BE2C (cell line): Measurements from ENCODE around the gene PUM2.

Experiments used
- DNase-seq: peaks from one replicate; pipeline ENCODE4 v3.0.0-alpha.2; 2020
- H3K27me3 ChIP-seq: fragments of 250-450 bp; sonication (Bioruptor Pico); 2 replicates; pipeline ENCODE4 v1.5.1; 2020; ENCODE audit warnings: mild to moderate bottlenecking
- H3K36me3 ChIP-seq: fragments of 250-450 bp; sonication (Bioruptor Pico); 2 replicates; pipeline ENCODE4 v1.5.1; 2020; ENCODE audit warnings: mild to moderate bottlenecking
- H3K4me1 ChIP-seq: fragments of 250-450 bp; sonication (Bioruptor Pico); 2 replicates; pipeline ENCODE4 v1.5.1; 2020
- H3K4me3 ChIP-seq: 2 replicates; pipeline ENCODE4 v1.5.1; 2011; ENCODE audit warnings: low read depth, low read length
- H3K9me3 ChIP-seq: fragments of 250-450 bp; sonication (Bioruptor Pico); 2 replicates; pipeline ENCODE4 v1.5.1; 2020
- TF ChIP-seq, protein P1 (sequence below): IDR thresholded peaks from 2 replicates; pipeline ENCODE4 v1.5.1; 2012; ENCODE audit warnings: mild to moderate bottlenecking, low read depth, low read length

The PUM2 gene

DNA sequence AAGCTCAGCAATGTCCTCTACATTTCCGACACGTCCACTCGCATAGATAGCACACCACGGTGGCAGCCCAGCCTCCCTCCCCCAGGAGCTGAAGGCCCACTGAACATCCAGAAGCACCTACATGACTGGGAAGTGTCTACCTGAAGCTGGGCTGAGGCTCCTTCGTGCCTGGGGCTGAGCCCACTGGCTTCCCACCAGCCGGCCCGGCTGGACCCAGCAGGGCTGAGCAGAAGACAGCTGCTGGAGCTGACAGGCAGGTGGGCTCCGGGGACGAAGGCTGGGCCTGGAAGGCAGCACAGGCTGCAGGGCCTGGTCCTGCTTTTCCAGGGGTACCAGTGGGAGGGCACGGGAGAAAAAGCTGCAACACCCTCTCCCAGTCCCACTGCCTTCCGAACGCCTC lies 139.2 kb downstream of the PUM2 start:
- DNase-seq, result no peak
- Histone ChIP-seq H3K27me3 (no peaks in the 10 kb centered on the region), H3K9me3 (no peaks in the 10 kb centered on the region), H3K36me3 (no peaks in the 10 kb centered on the region), H3K4me1 (no peaks in the 10 kb centered on the region), H3K4me3 (no peak overlapping the region)
- TF ChIP-seq, protein P1, sequence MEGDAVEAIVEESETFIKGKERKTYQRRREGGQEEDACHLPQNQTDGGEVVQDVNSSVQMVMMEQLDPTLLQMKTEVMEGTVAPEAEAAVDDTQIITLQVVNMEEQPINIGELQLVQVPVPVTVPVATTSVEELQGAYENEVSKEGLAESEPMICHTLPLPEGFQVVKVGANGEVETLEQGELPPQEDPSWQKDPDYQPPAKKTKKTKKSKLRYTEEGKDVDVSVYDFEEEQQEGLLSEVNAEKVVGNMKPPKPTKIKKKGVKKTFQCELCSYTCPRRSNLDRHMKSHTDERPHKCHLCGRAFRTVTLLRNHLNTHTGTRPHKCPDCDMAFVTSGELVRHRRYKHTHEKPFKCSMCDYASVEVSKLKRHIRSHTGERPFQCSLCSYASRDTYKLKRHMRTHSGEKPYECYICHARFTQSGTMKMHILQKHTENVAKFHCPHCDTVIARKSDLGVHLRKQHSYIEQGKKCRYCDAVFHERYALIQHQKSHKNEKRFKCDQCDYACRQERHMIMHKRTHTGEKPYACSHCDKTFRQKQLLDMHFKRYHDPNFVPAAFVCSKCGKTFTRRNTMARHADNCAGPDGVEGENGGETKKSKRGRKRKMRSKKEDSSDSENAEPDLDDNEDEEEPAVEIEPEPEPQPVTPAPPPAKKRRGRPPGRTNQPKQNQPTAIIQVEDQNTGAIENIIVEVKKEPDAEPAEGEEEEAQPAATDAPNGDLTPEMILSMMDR, result no peak

DNA sequence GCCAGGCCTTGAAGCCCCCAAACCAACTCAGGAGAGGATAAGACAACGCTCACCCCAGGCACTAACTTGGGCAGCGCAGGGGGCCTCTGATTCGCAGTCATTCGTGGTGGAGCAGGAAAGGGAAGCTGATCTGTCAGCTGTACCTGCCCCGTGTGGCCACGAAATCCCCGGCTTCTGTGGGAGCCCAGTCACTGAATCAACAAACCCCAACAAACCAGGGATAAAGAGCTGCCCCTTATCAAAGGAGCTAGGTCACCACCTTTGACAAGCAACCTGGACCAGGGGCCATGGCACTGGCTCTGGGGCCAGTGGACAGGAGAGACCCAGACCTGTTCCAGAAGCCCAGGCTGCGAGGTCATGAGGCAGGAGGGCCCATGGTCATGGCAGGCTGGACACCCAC lies 140.2 kb downstream of the PUM2 start:
- no peak overlapping the region for H3K4me3 ChIP-seq
- H3K27me3 ChIP-seq, result no peaks in the 10 kb centered on the region
- TF ChIP-seq, protein P1, result no peak
- no peaks in the 10 kb centered on the region for H3K9me3 ChIP-seq
- no peaks in the 10 kb centered on the region for H3K4me1 ChIP-seq
- no peaks in the 10 kb centered on the region for H3K36me3 ChIP-seq
- DNase-seq, result no peak

DNA sequence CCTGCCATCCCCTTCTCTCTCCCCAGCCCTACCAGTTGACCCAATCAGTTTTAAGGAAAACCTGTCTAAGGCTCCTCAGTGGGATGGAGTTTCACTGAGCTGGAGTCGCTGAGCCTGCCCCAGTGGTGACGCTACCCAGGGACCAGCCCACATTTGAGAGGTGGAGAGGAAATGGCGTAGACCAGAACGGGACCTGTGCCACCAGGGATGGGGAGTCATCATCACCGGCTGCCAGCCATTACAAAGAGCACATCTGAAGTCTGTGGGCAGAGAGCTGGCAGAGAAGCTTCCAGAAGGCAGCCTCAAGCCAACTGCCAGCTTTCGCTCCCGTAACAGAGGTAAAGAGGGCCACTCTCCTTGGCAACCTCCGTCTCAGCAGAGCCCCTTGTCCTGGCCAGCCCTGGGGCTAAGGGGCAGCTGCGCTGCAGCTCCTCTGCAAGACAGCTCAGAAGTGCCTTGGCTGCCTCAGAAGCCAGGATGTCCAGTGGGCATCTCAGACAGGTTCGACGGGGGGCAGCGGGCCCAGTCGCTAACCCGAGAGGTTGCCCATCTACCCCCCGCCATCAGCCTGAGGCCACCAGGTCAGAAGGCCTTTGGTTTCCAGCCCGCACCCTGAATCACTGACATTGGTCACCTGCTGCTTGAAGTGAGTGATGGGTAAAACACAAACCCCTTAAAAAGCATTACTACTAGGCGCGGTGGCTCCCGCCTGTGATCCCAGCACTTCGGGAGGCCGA lies 141.1 kb downstream of the PUM2 start:
- Histone ChIP-seq H3K4me1 (no peaks in the 10 kb centered on the region), H3K36me3 (no peaks in the 10 kb centered on the region), H3K9me3 (no peaks in the 10 kb centered on the region), H3K4me3 (no peak overlapping the region), H3K27me3 (no peaks in the 10 kb centered on the region)
- TF ChIP-seq, protein P1, result no peak
- no peak for DNase-seq

DNA sequence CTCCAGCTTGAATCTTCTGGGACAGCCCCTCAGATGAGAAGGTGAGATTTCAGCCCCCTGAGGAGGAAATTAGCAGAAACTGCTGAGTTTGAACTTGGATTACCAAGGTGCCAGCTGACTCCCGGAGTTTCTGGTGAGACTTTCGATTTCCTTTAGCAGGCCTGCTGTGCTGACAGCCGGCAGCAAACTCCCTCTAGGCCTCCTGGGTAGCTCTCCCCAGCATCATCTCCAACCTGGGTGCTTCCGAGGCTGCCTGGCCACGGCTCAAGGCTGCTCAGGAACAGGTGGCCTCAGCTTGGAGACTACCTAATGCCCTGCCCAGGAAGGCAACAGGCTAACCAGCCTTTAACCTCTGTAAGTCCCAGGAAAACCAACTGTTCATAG lies 142.2 kb downstream of the PUM2 start:
- TF ChIP-seq, protein P1, result no peak
- H3K4me3 ChIP-seq, result no peak overlapping the region
- no peaks in the 10 kb centered on the region for H3K36me3 ChIP-seq
- no peaks in the 10 kb centered on the region for H3K9me3 ChIP-seq
- H3K27me3 ChIP-seq, result no peaks in the 10 kb centered on the region
- no peak for DNase-seq
- H3K4me1 ChIP-seq, result no peaks in the 10 kb centered on the region

DNA sequence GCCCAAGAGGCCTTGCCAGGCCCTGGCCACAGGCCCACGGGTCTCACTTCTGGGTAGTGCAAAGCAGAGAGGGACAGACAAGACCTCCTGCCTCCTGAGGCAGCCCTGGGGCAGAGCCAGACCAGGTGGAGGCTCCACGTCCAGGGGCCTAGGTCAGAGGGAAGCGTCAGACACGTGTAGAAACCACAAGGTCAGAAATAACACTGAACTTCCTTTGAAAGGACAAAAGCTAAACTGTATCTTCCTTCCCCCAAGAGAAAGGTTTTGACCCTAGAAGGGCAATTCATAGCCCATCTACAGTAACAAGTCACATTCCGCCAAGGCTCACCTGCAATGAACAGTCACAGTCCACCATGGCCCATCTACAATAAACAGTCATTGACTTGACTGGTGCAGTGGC lies 143.6 kb downstream of the PUM2 start:
- peaks cover 4% of the 10 kb centered on the region; the same call in 1 of the 2 replicates for H3K36me3 ChIP-seq
- TF ChIP-seq, protein P1, result no peak
- no peaks in the 10 kb centered on the region for H3K27me3 ChIP-seq
- H3K4me1 ChIP-seq, result no peaks in the 10 kb centered on the region
- no peak for DNase-seq
- H3K4me3 ChIP-seq, result no peak overlapping the region
- H3K9me3 ChIP-seq, result no peaks in the 10 kb centered on the region

DNA sequence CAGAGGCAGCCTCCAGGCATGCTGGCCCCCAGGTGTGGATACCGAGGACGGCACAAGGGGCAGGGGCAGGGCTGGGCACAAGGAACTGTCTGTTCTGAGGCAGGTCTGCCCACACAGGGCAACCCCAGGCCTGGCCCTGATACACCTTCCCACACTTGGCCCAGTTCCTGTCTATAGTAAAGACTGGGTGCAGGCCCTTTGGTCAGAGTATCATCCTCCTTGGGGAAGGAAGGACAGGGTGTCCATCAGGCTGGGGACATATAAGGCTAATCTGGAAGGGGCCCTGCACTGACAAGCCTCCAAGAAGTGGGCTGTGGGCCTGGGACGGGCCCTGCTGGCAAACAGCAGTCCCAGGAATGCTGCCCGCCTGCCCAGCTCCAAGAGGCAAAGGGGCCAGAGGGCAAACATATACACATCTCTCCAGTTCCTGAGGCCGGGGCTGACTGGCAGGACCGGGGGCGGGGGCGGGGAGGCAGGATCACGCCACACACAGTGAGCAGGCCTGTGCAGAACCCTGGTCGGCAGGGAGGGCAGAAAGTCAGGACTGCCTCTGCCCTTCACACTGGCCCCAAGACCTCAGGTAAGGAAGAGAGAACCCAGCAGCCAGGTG lies 144.6 kb downstream of the PUM2 start:
- H3K9me3 ChIP-seq, result no peaks in the 10 kb centered on the region
- no peak overlapping the region for H3K4me3 ChIP-seq
- TF ChIP-seq, protein P1, result no peak
- H3K4me1 ChIP-seq, result no peaks in the 10 kb centered on the region
- DNase-seq, result no peak
- H3K36me3 ChIP-seq, result peaks cover 4% of the 10 kb centered on the region; the same call in 1 of the 2 replicates
- H3K27me3 ChIP-seq, result no peaks in the 10 kb centered on the region
